HFF-Myc (cell line): ENCODE measurements around the gene SBF2.

Experiments
- DNase-seq: peaks from one replicate; pipeline ENCODE4 v3.0.0-alpha.2; 2011; ENCODE audit warnings: low read depth; ENCODE audit errors: extremely low read depth
- H3K4me3 ChIP-seq: replicated peaks from 2 replicates; pipeline ENCODE4 v1.5.1; 2011; ENCODE audit warnings: low read depth, mild to moderate bottlenecking, control low read depth, low read length
- TF ChIP-seq, protein P1 (sequence below): IDR thresholded peaks from 2 replicates; pipeline ENCODE4 v1.5.1; 2012; ENCODE audit warnings: mild to moderate bottlenecking, low read depth, low read length, control low read depth; ENCODE audit errors: missing control alignments

Gene SBF2

GRCh38 chr11:10295064-10295901 lies 1.3 kb upstream of the SBF2 start:
- peak overlapping the region; percentile 63 for H3K4me3 ChIP-seq
- DNase-seq, result no peak

DNA sequence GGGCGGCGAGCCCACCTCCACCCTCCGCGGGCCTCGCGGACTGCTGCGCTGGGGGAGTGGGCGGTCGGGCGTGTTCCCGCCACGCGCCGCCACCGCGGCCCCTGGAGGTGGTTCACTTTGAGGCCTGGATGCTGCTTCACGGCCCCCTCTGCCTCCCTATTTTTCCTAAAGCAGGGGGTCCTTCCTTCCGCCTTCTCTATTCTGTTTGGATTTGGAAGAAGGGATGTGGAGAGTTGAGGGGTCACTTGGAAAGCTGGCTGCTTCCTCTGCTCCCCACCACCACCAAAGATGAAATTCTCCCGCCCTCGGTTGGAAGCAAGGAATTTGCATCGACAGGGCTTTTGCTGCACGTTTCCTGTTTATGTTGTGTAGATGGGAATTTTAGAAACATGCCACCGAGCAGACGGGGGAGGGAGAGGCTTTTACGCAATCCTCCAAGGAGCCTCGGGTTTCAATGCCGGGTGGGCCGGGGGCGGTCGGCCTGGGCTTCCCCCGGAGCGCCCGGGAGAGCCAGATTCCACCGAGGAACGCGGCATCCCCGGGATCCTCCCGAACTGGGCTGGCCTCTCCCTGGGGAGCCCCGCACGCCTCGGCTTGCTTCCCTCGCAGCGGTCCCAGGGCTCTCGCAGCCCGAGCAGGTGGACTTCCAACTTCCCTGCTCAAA lies 403 bp upstream of the SBF2 start:
- TF ChIP-seq, protein P1, sequence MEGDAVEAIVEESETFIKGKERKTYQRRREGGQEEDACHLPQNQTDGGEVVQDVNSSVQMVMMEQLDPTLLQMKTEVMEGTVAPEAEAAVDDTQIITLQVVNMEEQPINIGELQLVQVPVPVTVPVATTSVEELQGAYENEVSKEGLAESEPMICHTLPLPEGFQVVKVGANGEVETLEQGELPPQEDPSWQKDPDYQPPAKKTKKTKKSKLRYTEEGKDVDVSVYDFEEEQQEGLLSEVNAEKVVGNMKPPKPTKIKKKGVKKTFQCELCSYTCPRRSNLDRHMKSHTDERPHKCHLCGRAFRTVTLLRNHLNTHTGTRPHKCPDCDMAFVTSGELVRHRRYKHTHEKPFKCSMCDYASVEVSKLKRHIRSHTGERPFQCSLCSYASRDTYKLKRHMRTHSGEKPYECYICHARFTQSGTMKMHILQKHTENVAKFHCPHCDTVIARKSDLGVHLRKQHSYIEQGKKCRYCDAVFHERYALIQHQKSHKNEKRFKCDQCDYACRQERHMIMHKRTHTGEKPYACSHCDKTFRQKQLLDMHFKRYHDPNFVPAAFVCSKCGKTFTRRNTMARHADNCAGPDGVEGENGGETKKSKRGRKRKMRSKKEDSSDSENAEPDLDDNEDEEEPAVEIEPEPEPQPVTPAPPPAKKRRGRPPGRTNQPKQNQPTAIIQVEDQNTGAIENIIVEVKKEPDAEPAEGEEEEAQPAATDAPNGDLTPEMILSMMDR, result no peak
- no peak for DNase-seq
- peak overlapping the region; percentile 63 for H3K4me3 ChIP-seq

More at GRCh38 chr11:10295064-10295901, 1.3 kb upstream of the SBF2 start:
- TF ChIP-seq, protein P1, result no peak

- DNase-seq, result no peak
- TF ChIP-seq, protein P1, result no peak
- peak overlapping the region; percentile 63; the same call in 1 of the 2 replicates for H3K4me3 ChIP-seq
Observed at GRCh38 chr11:10291801-10292638, 2.0 kb downstream of the SBF2 start.

GRCh38 chr11:10289765-10290380 lies 4.1 kb downstream of the SBF2 start:
- no peak overlapping the region for H3K4me3 ChIP-seq
- no peak for DNase-seq
- TF ChIP-seq, protein P1, result no peak

DNA sequence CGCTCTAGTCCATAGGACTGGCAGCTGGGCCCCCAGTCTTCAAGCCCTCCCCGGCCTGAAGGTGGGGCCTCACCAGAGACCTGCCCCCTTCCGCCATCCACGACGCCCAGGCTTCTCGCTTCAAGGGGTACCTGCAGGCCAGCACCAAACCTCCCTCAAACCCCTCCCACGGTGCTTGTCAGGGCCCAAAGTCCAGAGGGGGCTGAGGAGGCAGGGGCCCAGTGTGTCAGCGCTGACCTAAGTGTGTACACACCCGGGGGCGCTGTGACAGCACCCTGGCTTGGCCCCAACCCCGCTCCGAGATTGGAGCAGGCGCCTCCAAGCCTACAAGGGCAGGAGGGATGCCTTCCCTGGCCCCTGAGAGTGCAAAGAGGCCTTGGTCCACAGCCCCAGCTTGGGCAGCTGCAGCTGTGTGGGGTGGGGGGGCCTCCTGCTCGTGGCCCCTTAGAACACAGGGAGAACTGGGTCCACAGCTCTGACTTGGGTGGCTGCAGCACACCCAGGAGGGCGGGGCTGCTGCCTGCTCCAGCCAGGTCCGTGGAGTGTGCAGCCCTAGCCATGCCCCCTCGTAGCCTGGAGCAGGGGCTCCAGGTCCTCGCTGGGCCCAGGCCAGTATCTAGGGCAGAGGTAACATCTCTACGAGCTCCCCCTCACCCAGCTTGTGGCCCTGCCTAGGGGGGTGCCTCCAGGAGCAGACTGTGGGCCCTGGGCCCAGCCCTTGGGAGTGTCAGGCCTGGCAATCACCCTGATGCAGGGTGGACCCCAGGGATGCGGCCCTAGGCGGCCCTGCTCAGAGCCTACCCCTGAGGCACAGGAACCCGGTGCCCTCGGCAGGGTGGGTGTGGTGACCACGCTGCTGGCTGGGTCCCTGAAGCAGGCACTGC lies 4.9 kb downstream of the SBF2 start:
- TF ChIP-seq, protein P1, result no peak
- no peak for DNase-seq
- H3K4me3 ChIP-seq, result no peak overlapping the region
